ENCODE measurements around the gene PPP1R27.
A peak's percentile ranks its signal among the peaks of the same experiment; 100 is the strongest.
"Not testable (repeated sequence)": the region's sequence is repeated elsewhere in the genome, so short reads cannot be mapped to it uniquely, and the experiment has no call there.

PPP1R27 gene

GRCh38 chr17:81840826-81841778, 6.3 kb upstream of the PPP1R27 start:
- no peak for DNase-seq (ENCODE audit: low read depth)

GRCh38 chr17:81840059-81840458, 5.2 kb upstream of the PPP1R27 start:
- not testable (repeated sequence) for DNase-seq (ENCODE audit: low read depth)

GRCh38 chr17:81839301-81839700, 4.5 kb upstream of the PPP1R27 start:
- no peak for DNase-seq (ENCODE audit: low read depth)

- no peak for DNase-seq (ENCODE audit: low read depth)
These were observed 4.0 kb upstream of the PPP1R27 start for GRCh38 chr17:81838753-81839255.

GRCh38 chr17:81837641-81838040, 2.8 kb upstream of the PPP1R27 start:
- DNase-seq (ENCODE audit: low read depth), result no peak

GRCh38 chr17:81833921-81834830, 674 bp downstream of the PPP1R27 start:
- no peak for DNase-seq (ENCODE audit: low read depth)

GRCh38 chr17:81833160-81833920, 1.5 kb downstream of the PPP1R27 start, which contains the start of gene MCRIP1:
MCRIP1 (minus strand) TSS chr17:81833291; CDS start chr17:81824506, 8,785 bp downstream.
- DNase-seq (ENCODE audit: low read depth), result peak; percentile 45

GRCh38 chr17:81832608-81833159, 2.2 kb downstream of the PPP1R27 start:
- DNase-seq (ENCODE audit: low read depth), result no peak

- no peak for DNase-seq (ENCODE audit: low read depth)
These were observed 2.8 kb downstream of the PPP1R27 start for GRCh38 chr17:81831957-81832607.

GRCh38 chr17:81831563-81831956, 3.3 kb downstream of the PPP1R27 start:
- DNase-seq (ENCODE audit: low read depth), result no peak

- no peak for DNase-seq (ENCODE audit: low read depth)
These were observed 5.0 kb downstream of the PPP1R27 start for GRCh38 chr17:81829858-81830257.

- no peak for DNase-seq (ENCODE audit: low read depth)
These were observed 6.2 kb downstream of the PPP1R27 start for GRCh38 chr17:81828656-81829055.

GRCh38 chr17:81825841-81826466, 8.9 kb downstream of the PPP1R27 start:
- DNase-seq (ENCODE audit: low read depth), result no peak

GRCh38 chr17:81824595-81824994, 10.3 kb downstream of the PPP1R27 start:
- DNase-seq (ENCODE audit: low read depth), result no peak

GRCh38 chr17:81823820-81824550, 10.9 kb downstream of the PPP1R27 start:
- DNase-seq (ENCODE audit: low read depth), result no peak

GRCh38 chr17:81822996-81823819, 11.6 kb downstream of the PPP1R27 start:
- no peak for DNase-seq (ENCODE audit: low read depth)

- DNase-seq (ENCODE audit: low read depth), result no peak
These were observed 12.6 kb downstream of the PPP1R27 start for GRCh38 chr17:81822312-81822637.

GRCh38 chr17:81821603-81822311, 13.1 kb downstream of the PPP1R27 start:
- no peak for DNase-seq (ENCODE audit: low read depth)

Data from HS-27A (cell line).